ENCODE results near the gene TMEM130.

DNA sequence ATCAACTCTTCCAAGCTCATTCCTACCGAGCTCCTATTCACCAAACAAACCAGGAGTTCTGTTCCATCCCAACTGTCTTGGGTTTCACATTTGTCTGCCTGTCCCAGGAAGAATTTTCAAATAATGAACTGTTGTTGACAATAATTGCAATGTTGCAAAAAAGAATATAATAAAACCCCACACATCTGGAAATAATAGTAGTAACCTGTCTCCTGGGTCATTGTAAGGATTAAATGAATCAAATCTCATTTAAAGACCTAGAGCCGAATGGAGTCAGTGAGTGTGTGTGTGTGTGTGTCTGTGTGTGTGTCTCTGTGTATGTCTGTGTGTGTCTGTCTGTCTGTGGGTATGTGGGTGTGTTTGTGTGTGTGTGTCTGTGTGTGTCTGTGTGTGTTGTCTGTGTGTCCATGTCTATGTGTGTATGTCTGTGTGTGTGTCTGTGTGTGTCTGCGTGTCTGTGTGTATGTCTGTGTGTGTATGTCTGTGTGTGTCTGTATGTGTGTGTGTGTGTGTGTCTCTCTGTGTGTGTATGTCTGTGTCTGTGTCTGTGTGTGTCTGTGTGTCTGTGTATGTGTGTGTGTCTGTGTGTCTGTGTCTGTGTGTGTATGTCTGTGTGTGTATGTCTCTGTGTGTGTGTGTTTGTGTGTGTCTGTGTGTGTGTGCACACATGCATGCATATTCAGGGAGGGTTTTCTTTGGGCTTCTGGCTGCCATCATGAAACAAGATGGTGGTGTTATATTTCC, 52.7 kb downstream of the TMEM130 start:
- TF ChIP-seq, protein P1, sequence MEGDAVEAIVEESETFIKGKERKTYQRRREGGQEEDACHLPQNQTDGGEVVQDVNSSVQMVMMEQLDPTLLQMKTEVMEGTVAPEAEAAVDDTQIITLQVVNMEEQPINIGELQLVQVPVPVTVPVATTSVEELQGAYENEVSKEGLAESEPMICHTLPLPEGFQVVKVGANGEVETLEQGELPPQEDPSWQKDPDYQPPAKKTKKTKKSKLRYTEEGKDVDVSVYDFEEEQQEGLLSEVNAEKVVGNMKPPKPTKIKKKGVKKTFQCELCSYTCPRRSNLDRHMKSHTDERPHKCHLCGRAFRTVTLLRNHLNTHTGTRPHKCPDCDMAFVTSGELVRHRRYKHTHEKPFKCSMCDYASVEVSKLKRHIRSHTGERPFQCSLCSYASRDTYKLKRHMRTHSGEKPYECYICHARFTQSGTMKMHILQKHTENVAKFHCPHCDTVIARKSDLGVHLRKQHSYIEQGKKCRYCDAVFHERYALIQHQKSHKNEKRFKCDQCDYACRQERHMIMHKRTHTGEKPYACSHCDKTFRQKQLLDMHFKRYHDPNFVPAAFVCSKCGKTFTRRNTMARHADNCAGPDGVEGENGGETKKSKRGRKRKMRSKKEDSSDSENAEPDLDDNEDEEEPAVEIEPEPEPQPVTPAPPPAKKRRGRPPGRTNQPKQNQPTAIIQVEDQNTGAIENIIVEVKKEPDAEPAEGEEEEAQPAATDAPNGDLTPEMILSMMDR (IDR thresholded peaks at IDR 0.05) = no peak
- TF ChIP-seq EP300 (IDR thresholded peaks at IDR 0.05) = no peak
- TF ChIP-seq POLR2A (IDR thresholded peaks at IDR 0.05) = no peak

Data from upper lobe of left lung (tissue), 4 donors.